Astrocyte (in vitro differentiated cells and primary cell): ENCODE measurements around the gene LSG1. TPM values are rescaled to one million over a fixed set of nuclear protein-coding genes. Genes with fewer than 3 reads are reported as not detected.

ENCODE experiments used
- DNase-seq: peaks from one replicate; pipeline ENCODE4 v3.0.0-alpha.2; 2010; ENCODE audit warnings: low read depth
- FAIRE-seq: peaks from 2 replicates; lab custom pipeline; 2011; peaks lifted over from hg19 to GRCh38; lab: Jason Lieb, UNC
- H2AFZ ChIP-seq: 2 replicates; pipeline ENCODE4 v1.6.0; 2012; ENCODE audit warnings: low read depth, low read length, inconsistent platforms
- H3K27ac ChIP-seq: 2 replicates; pipeline ENCODE4 v1.5.1; 2011; ENCODE audit warnings: low read depth, low read length, inconsistent platforms
- H3K27me3 ChIP-seq: 2 replicates; pipeline ENCODE4 v1.6.0; 2011; ENCODE audit warnings: low read length, inconsistent platforms; ENCODE audit not compliant: insufficient read depth
- H3K36me3 ChIP-seq: 2 replicates; pipeline ENCODE4 v1.5.1; 2011; ENCODE audit warnings: low read length, inconsistent platforms; ENCODE audit not compliant: insufficient read depth
- H3K4me1 ChIP-seq: 2 replicates; pipeline ENCODE4 v1.5.1; 2011; ENCODE audit warnings: low read length, inconsistent platforms; ENCODE audit not compliant: insufficient read depth
- H3K4me2 ChIP-seq: 2 replicates; pipeline ENCODE4 v1.6.0; 2012; ENCODE audit warnings: low read length, inconsistent platforms
- H3K4me3 ChIP-seq: 2 replicates; pipeline ENCODE4 v1.5.1; 2011; ENCODE audit warnings: low read depth, mild to moderate bottlenecking, low read length, inconsistent platforms; ENCODE audit not compliant: insufficient read depth
- H3K79me2 ChIP-seq: 2 replicates; pipeline ENCODE4 v1.6.0; 2012; ENCODE audit warnings: mild to moderate bottlenecking, low read length, inconsistent platforms; ENCODE audit not compliant: insufficient read depth
- H3K9ac ChIP-seq: 2 replicates; pipeline ENCODE4 v1.6.0; 2012; ENCODE audit warnings: mild to moderate bottlenecking, low read length, inconsistent platforms
- H3K9me3 ChIP-seq: 2 replicates; pipeline ENCODE4 v1.5.1; 2012; ENCODE audit warnings: low read depth, mild to moderate bottlenecking, low read length, inconsistent platforms; ENCODE audit not compliant: insufficient read depth
- H4K20me1 ChIP-seq: 2 replicates; pipeline ENCODE4 v1.6.0; 2012; ENCODE audit warnings: low read length, inconsistent platforms; ENCODE audit not compliant: insufficient read depth
- H3K27ac Mint-ChIP-seq: one replicate; pipeline ENCODE4 v1.8.0; 2021; ENCODE audit warnings: mild to moderate bottlenecking, mixed read lengths; ENCODE audit not compliant: unreplicated experiment
- H3K27me3 Mint-ChIP-seq: one replicate; pipeline ENCODE4 v1.8.0; 2021; ENCODE audit warnings: low read depth, mixed read lengths; ENCODE audit not compliant: unreplicated experiment
- H3K36me3 Mint-ChIP-seq: one replicate; pipeline ENCODE4 v1.8.0; 2021; ENCODE audit warnings: low read depth, mixed read lengths; ENCODE audit not compliant: unreplicated experiment
- H3K4me1 Mint-ChIP-seq: one replicate; pipeline ENCODE4 v1.8.0; 2021; ENCODE audit warnings: low read depth, mixed read lengths; ENCODE audit not compliant: unreplicated experiment
- H3K4me3 Mint-ChIP-seq: one replicate; pipeline ENCODE4 v1.8.0; 2021; ENCODE audit warnings: mild to moderate bottlenecking, moderate library complexity, mixed read lengths; ENCODE audit not compliant: unreplicated experiment
- H3K9me3 Mint-ChIP-seq: one replicate; pipeline ENCODE4 v1.8.0; 2021; ENCODE audit warnings: mild to moderate bottlenecking, mixed read lengths; ENCODE audit not compliant: unreplicated experiment
- CTCF ChIP-seq: IDR thresholded peaks from 2 replicates; pipeline ENCODE4 v1.5.1; 2011; ENCODE audit warnings: low read depth, mild to moderate bottlenecking, inconsistent platforms, low read length, moderate library complexity; ENCODE audit not compliant: insufficient read depth
- EZH2 ChIP-seq: IDR thresholded peaks from 2 replicates; pipeline ENCODE4 v1.6.1; 2012; ENCODE audit warnings: mild to moderate bottlenecking, low read length, inconsistent platforms; ENCODE audit not compliant: insufficient read depth
- total RNA-seq: library from RNA; stranded (reverse); gene quantifications from 2 replicates; pipeline ENCODE4 v1.2.1, GENCODE V29; 2021

LSG1 gene
- total RNA-seq, 1 donor from 2014 or later, result 38.4 TPM

DNA sequence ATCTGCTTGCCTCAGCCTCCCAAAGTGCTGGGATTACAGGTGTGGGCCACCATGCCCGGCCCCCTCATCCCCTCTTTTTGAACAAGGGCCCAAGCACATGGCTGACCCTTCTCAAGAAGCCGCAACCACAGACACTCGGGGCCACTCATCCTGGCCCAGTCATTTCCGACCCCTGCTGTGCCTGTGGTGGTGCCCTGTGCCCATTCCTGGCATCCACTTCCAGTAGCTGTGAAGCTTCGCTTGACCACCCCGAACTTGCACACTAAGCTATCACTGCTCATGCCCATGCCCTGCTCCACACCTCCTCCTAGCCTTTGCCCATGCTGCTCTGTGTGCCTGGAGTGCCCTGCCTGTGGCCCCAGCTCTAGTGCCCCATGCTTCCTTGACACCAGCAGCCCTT lies 47.0 kb downstream of the LSG1 start:
- Histone ChIP-seq H3K9ac (no peak overlapping the region), H3K4me2 (no peak overlapping the region), H3K4me3 (no peak overlapping the region), H3K79me2 (peaks cover 4% of the 10 kb centered on the region), H4K20me1 (peaks cover 16% of the 10 kb centered on the region), H3K4me1 (peaks cover 3% of the 10 kb centered on the region), H2AFZ (no peak overlapping the region), H3K27ac (no peak overlapping the region), H3K36me3 (peaks cover 23% of the 10 kb centered on the region), H3K9me3 (no peaks in the 10 kb centered on the region), H3K27me3 (no peaks in the 10 kb centered on the region)
- Mint-ChIP-seq H3K36me3 (peaks cover 46% of the 10 kb centered on the region), H3K27ac (no peak overlapping the region), H3K4me3 (no peak overlapping the region), H3K27me3 (no peaks in the 10 kb centered on the region), H3K4me1 (peaks cover 4% of the 10 kb centered on the region), H3K9me3 (peaks cover 4% of the 10 kb centered on the region)
- TF ChIP-seq CTCF, result no peak
- TF ChIP-seq EZH2, result no peak
- FAIRE-seq, result no peak
- DNase-seq, result no peak

GRCh38 chr3:194623449-194624290 lies 48.3 kb downstream of the LSG1 start:
- Histone ChIP-seq H3K27ac (no peak overlapping the region), H3K4me1 (peaks cover 3% of the 10 kb centered on the region), H3K9me3 (no peaks in the 10 kb centered on the region), H3K9ac (no peak overlapping the region), H2AFZ (no peak overlapping the region), H4K20me1 (peaks cover 11% of the 10 kb centered on the region), H3K4me2 (no peak overlapping the region), H3K27me3 (no peaks in the 10 kb centered on the region), H3K4me3 (no peak overlapping the region), H3K36me3 (peaks cover 19% of the 10 kb centered on the region), H3K79me2 (no peaks in the 10 kb centered on the region)
- Mint-ChIP-seq H3K27ac (no peak overlapping the region), H3K4me3 (no peak overlapping the region), H3K9me3 (peaks cover 4% of the 10 kb centered on the region), H3K36me3 (peaks cover 52% of the 10 kb centered on the region), H3K4me1 (peaks cover 4% of the 10 kb centered on the region), H3K27me3 (no peaks in the 10 kb centered on the region)
- TF ChIP-seq EZH2, result no peak
- TF ChIP-seq CTCF, result no peak
- DNase-seq (no peak), FAIRE-seq (no peak)
